NCI-H2081 (cell line): Measurements from ENCODE around the gene BLTP3B.

Experiments
- DNase-seq, 2 experiments: peaks; one replicate each; lab custom pipeline; 2025; lab: John Stamatoyannopoulos, UW

Gene BLTP3B

DNA sequence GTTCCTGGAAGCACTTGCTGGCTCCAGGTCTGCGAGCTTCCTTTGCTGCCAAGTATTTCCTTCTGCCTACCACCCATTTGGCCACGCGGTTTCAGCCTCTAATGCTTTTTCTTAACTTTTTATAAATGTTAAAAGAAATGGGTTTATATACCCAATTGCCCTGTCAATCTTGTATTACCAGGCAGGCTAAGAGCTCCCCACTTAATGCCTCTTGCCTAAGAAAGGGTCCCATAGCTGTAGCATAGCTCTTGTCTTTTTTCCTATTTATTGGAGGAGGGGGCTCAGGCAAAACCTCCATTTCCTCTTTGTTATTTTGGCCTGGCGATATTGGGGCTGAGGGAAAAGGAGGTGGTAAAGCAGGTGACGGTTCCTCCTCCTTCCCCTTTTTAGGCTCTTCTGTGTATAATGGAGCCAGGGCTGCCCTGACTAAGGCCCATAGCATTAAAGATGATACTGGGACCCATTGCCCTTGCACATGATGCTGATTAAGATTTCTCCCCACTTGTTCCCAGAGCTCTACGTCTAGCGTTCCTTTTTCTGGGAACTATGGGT lies 21.6 kb upstream of the BLTP3B start:
- no peak for DNase-seq

DNA sequence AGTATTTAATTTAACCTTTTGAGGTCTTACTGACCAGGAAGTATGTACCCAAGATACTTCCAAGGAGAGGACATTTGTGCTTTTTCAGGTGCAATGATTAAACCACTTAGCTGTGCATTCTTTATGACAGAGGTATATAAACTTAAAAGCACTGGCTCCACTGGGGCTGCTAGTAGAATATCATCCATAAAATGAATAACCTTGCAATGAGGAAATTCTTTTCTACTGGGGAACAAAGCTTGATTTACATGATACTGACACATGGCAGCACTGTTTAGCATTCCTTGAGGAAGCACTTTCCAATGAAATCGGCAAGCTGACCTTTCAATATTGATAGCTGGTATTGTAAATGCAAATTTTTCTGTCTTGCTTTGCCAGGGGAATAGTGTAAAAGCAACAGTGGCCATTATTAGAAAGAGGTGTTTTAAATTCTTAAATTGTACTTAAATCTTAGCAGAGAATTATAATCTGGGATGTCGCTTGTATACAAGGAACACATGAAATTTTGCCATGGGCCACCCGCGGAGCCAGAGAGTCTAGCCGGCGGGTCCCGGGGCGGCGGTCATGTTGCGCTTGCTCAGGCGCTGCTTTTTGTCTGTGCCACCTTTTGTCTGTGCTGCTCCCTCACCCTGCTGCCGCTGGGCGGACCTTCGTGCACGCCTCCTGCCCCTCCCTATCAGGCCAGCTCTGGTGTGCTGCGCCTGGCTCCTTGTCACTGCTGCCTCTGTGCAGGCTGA lies 20.9 kb upstream of the BLTP3B start:
- DNase-seq, result peak; percentile 89 to 92

DNA sequence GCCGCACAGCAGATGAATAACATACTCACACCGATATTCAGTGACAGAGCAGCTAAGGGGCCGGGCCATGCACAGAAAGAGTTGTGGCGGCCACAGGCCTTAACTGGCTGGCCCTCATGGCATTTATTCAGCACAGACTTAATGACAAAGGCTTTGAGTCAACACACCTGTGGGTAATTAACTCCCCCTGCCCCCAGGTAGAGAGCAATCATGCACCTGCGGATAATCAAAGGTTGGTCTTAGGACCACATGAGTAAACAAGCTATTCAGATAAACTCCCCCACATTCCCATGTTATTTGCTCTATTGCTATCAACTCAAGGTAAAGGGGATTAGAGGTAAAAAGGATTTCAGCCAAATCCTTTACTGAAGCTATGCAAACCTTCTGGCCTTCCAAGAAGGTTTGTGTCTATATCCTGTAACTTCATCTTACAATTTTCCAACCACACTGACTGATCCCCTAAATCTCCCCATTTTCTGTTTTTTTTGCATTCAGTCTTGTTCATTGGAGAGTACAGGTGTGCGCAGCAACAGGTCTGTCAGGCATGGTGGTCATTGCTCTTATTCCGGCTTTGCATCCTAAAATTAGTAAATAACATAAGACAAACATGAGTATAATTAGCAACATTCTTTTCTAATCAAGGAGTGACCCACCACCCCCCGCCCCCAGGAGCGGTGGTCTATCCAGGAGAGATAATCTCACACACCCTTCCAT lies 16.9 kb upstream of the BLTP3B start:
- no peak for DNase-seq

- DNase-seq, result no peak
Measured at GRCh38 chr12:100158535-100158934, 15.9 kb upstream of the BLTP3B start.

- no peak for DNase-seq
Measured at GRCh38 chr12:100157427-100157821, 14.8 kb upstream of the BLTP3B start.

GRCh38 chr12:100156731-100157426 lies 14.2 kb upstream of the BLTP3B start:
- DNase-seq, result peak in 1 of 2 experiments; percentile 18

DNA sequence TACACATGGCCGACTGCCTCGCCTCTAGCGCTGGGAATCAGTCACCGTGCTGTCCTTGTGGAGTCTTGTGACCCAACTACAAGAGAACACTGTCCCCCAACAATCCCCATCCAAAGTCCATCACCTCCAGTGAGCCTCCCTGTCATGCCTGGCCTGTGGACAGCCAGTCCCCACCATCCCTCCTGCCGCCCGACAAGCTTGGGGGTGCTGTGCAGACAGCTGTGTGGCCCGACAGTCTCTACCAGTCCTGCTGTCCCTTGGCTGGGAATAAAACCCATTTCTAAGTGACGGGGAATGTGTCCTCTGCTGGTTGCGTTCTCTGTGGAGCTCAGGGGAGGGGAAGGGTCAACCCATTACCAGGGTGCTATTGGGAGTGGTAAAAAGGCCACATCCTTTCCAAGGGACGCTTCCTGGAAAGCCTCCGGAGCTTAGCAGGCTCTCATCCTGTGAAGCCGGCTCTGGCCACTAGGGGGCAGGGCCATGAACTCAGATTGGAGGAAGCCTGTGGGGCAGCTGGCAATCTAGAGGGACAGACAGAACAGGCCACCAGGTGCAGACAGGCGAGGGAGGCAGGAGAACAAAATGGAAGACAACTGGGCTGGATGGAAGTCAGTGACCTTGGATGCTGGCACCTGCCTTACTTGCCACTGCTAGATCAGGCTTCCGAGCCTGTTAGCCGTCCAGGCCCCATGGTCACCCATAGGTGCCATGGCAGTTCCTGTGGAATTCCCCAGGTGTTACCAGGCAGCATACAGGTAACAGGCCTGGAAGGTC lies 12.0 kb upstream of the BLTP3B start:
- peak; percentile 26 to 38 for DNase-seq

DNA sequence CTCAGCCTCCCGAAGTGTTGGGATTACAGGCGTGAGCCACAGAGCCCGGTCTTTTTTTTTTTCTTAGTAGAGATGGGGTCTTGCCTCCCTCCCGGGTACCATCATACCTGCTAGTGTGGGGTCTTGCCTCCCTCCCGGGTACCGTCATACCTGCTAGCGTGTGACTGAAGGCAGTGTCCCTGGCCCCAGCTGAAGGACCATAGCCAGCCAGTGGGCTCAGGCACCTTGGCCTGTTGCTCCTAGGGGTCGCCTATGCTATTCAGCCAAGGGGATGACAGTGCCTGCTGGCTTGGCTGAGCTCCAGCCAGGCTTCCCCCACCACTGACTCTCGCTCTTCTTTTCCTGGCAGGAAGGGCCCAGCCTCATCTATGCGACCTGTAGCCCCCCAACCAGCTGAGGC lies 10.5 kb upstream of the BLTP3B start:
- DNase-seq, result no peak

DNA sequence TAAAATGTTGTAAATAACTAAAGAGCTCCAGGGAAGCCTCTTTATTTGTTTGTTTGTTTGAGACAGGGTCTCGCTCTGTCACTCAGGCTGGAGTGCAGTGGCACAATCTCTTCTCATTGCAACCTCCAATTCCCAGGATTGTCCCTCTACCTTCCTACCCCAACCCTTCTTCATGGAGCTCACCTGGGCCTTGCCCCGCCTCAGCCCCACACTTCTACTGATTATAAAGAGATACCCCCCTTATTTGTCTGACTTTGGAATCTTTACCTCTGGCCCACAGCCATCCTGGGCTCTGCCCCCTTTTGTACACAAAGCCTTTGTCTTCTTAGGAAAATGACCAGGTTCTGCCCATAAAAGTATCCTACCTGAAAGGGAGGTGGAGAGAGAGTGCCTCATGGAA lies 9.1 kb upstream of the BLTP3B start:
- no peak for DNase-seq

DNA sequence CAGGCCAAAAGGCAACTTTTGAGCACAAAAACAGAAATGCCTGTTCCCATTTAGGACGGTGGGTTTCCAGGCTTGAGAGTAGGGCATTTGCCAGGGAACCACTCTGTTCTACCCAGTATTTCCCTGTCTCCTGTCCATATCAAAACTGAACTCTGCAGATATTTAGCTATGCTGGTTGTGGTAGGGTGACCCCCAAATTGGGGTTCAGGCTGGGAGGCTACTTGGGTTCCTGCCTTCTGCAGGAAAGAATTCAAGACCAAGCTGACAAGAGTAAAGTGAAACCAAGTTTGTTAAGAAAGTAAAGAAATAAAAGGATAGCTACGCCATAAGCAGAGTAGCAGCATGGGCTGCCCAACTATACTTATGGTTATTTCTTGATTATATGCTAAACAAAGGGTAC lies 3.6 kb upstream of the BLTP3B start:
- no peak for DNase-seq

DNA sequence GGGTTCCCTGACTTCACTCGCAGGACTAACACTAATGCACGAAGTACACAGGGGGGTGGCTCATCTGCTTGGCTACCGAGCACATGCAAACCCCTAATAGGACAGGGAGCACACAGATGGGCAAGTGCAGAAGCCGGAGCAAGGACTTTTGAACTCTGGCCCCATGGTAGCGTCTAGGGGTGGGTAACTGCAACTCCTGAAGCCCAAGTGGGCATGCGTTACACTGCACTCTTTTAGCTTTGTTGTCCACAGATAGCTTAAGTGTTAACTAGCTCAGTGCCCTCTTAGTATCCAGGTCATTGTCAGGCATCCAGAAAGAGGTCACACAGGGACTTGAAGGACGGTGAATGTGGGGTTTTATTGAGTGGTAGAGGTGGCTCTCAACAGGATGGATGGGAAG lies 3.0 kb upstream of the BLTP3B start:
- DNase-seq, result no peak

DNA sequence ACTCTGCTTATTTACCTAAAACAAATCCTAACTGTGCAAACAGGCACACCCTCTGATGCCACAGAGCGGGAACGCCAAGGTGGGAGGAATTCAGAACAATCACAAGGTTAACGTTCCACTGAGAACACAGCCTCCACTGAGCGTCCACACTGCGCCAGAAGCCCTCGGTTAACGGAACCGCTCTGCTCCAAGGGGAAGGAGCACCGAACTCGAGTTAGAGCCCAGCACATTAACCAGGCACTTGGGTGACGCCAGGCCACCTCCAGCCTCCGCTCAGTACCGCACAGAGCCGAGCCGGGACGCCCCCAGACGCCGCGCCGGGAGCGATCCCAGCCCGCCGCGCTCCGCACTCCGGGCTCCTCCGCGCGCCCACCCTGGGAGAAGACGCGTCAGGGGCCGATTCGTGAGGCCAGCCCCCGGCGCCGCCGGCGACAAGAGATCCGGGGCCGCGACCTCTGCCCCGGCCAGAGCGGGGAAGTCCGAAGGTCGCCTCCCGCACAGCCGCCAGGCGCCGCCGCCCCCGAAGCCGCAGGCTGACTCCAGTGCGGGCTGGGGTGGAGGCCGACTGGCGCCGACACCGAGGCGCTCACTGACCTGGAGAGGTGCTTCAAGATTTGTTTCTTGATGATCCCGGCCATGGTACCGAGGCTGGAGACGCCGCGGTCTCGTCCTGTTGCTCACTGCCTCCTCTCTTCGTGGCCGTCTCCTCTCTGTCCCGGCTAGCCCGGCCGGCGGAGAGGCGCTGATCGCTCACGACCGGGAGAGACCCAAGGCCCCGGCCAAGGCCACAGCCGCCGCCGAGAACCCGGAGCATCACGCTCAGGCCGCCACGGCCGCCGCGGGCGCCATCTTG lies 450 bp downstream of the BLTP3B start:
- DNase-seq, result peak; percentile 27 to 50

GRCh38 chr12:100141666-100141997 lies 1.0 kb downstream of the BLTP3B start:
- no peak for DNase-seq

DNA sequence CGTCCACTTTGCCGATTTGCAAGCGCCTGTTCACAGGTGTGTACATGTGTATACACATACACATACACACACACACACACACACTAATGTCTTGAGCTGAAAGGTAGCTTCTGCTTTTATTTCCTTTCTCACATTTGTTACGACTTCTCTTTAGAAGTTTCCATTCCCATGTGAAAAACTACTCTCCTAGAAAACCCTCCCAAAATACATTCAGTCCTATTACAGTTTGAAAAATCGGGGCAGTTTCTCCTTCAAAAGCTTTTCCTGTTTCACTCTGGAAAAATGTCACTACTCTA lies 3.9 kb downstream of the BLTP3B start:
- DNase-seq, result no peak

- DNase-seq, result peak in 1 of 2 experiments; percentile 18
Measured at GRCh38 chr12:100138048-100138802, 4.4 kb downstream of the BLTP3B start.

- DNase-seq, result no peak
Measured at GRCh38 chr12:100133200-100133599, 9.5 kb downstream of the BLTP3B start.

DNA sequence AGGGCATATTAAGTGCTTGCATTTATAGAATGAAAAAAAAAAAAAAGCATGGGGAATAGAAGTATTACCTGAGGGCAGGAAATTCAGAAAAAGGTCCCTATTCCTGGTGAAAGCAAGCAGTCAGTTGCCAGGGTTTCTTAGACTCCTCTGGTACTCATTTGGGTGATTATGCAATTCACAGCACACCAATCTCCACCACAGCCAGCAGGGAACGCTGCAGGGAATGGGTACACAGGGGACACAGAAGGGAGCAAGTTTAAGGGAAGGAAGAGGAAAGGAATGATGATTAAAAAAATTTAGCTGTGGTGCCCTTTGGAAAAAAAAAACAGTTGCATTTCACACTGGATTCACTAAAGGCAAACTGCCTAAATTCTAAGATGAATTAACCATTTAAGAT lies 14.2 kb downstream of the BLTP3B start:
- DNase-seq, result peak in 1 of 2 experiments; percentile 51

DNA sequence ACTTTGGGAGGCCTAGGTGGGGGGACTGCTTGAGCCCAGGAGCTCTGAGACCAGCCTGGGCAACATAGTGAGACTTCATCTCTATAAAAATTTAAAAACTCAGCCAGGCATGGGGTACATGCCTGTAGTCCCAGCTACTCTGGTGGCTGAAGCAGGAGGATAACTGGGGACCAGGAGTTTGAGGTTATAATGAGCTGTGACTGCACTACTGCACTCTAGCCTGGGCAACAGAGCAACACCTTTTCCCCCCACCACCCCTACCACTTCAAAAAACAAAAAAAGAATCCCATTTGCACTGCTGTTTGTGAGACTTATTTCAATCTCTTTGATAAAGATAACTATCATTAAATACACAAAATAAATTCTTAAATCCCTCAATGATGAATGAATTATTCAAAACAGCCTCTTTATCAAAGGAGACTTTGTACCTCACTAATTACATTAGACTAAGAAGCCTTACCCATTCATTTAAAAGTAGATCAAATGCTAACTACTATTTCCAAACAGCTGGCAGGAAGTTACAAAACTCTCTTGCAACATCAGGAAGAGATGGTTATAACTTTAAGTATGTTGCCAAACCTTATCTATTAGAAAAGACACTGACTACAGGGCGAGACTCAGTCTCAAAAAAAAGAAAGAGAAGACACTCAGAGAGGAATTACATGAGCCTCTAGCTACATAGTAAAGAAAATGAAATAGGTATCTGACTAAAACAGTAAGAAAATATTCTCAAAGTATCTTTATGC lies 14.7 kb downstream of the BLTP3B start:
- no peak for DNase-seq

DNA sequence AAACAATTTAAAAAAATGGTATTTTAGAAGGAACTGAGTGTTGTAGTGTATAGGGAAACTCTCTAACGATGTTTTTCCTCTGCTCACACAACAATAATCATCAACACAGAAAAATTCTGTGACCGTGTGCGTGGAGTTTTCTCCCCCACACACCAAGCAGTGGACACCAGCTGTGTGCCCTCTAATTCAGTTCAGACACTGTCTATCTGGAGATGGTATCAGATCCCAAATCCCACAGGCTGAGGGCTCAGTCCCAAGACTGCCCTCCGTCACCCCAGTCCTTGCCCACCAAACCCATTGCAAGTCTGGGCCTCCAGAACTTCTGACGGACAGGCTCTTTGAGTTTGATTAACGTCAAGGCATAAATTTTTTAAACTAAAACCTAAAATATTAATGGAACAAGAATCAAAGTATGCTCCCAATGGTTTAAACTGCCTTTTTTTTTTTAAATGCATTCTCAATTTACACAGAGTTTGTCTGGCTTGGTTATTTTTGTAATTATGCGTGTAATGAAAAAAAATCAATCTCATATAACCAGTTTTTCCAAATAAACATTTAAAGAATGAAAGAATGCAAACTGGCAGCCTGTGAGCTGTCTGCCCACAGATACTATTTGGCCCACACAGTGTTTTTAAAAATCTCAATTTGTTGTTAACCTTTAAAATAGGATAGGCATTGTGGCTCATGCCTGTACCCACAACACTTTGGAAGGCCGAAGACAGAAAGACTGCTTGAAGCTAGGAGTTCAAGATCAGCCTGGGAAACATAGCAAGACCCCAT lies 19.2 kb downstream of the BLTP3B start:
- DNase-seq, result no peak
